Keratinocyte (primary cell): ENCODE results near the gene ZSCAN21. TPM values are rescaled to one million over a fixed set of nuclear protein-coding genes. Genes with fewer than 3 reads are reported as not detected.

Source experiments
- DNase-seq: peaks from one replicate; pipeline ENCODE4 v3.0.0-alpha.2; 2011; ENCODE audit warnings: low read depth, missing footprints, low spot score
- FAIRE-seq: peaks from 2 replicates; lab custom pipeline; 2011; peaks lifted over from hg19 to GRCh38; lab: Jason Lieb, UNC
- H2AFZ ChIP-seq: 2 replicates; pipeline ENCODE4 v1.6.0; 2012; ENCODE audit warnings: low read length, control low read depth, inconsistent platforms; ENCODE audit not compliant: control insufficient read depth
- H3K27ac ChIP-seq: 2 replicates; pipeline ENCODE4 v1.5.1; 2011; ENCODE audit warnings: low read length; ENCODE audit not compliant: control insufficient read depth, insufficient read depth
- H3K27me3 ChIP-seq: 3 replicates; pipeline ENCODE4 v1.6.0; 2011; ENCODE audit warnings: low read length; ENCODE audit not compliant: control insufficient read depth, insufficient read depth; ENCODE audit errors: extremely low read depth
- H3K36me3 ChIP-seq, 2 experiments: 2 replicates in 1 of 2; 3 replicates in 1 of 2; pipeline ENCODE4 v1.5.1; 2011; ENCODE audit warnings: low read length in 2 of 2, mild to moderate bottlenecking in 1 of 2; ENCODE audit not compliant: control insufficient read depth in 2 of 2, insufficient read depth in 2 of 2; ENCODE audit errors: extremely low read depth in 1 of 2
- H3K4me1 ChIP-seq: 3 replicates; pipeline ENCODE4 v1.5.1; 2011; ENCODE audit warnings: low read length; ENCODE audit not compliant: control insufficient read depth, insufficient read depth; ENCODE audit errors: extremely low read depth
- H3K4me2 ChIP-seq: 3 replicates; pipeline ENCODE4 v1.6.0; 2011; ENCODE audit warnings: low read depth, low read length; ENCODE audit not compliant: control insufficient read depth, insufficient read depth; ENCODE audit errors: extremely low read depth
- H3K4me3 ChIP-seq, 3 experiments: fragments of 200-600 bp in 1 of 3; sonication (generic) in 1 of 3; 2 replicates in 2 of 3; 3 replicates in 1 of 3; pipeline ENCODE4 v1.5.1; 2011 to 2016; ENCODE audit warnings: low read length in 3 of 3, mild to moderate bottlenecking in 3 of 3, control low read depth in 2 of 3, inconsistent platforms in 1 of 3, low read depth in 1 of 3, mixed read lengths in 1 of 3, mixed run types in 1 of 3, moderate library complexity in 1 of 3; ENCODE audit not compliant: control insufficient read depth in 2 of 3, insufficient read depth in 2 of 3; ENCODE audit errors: extremely low read depth in 1 of 3
- H3K79me2 ChIP-seq: 2 replicates; pipeline ENCODE4 v1.6.0; 2012; ENCODE audit warnings: low read length; ENCODE audit not compliant: control insufficient read depth, insufficient read depth
- H3K9ac ChIP-seq: 3 replicates; pipeline ENCODE4 v1.6.0; 2011; ENCODE audit warnings: low read length; ENCODE audit not compliant: control insufficient read depth, insufficient read depth; ENCODE audit errors: extremely low read depth
- H3K9me1 ChIP-seq: 3 replicates; pipeline ENCODE4 v1.6.0; 2011; ENCODE audit warnings: low read length; ENCODE audit not compliant: control insufficient read depth, insufficient read depth; ENCODE audit errors: extremely low read depth
- H3K9me3 ChIP-seq: 2 replicates; pipeline ENCODE4 v1.5.1; 2012; ENCODE audit warnings: low read depth, low read length; ENCODE audit not compliant: control insufficient read depth
- H4K20me1 ChIP-seq: 3 replicates; pipeline ENCODE4 v1.6.0; 2011; ENCODE audit warnings: low read length; ENCODE audit not compliant: control insufficient read depth, insufficient read depth; ENCODE audit errors: extremely low read depth
- EZH2 ChIP-seq: IDR thresholded peaks from one replicate; pipeline ENCODE4 v1.6.1; 2012; ENCODE audit warnings: inconsistent platforms, mild to moderate bottlenecking, low read length, moderate library complexity
- dilution Hi-C: fragments of 300-500 bp; cut with MboI; formaldehyde crosslinking; loops from one replicate; pipeline ENCODE4 v1.7.0; 2020; ENCODE audit warnings: low sequenced_read_pairs; ENCODE audit not compliant: extremely low pct_ligation_motif_present
- polyA plus RNA-seq, 5 experiments: library from polyadenylated mRNA; depleted of rRNA in 3 of 5; stranded (reverse) in 3 of 5; stranded (forward) in 1 of 5; unstranded in 1 of 5; fragments of >200 nt; gene quantifications; 1 replicate in 1 of 5; 2 replicates in 3 of 5; 3 replicates in 1 of 5; pipeline versions ENCODE4 v1.2.1 to v1.2.3, GENCODE V29; 2011 to 2012; ENCODE audit warnings: missing spikeins in 2 of 5, low read depth in 1 of 5, low replicate concordance in 1 of 5
- TF ChIP-seq, protein P1 (sequence below), 3 experiments: IDR thresholded peaks in 1 of 3; conservative IDR thresholded peaks in 1 of 3; optimal IDR thresholded peaks in 1 of 3; 2 replicates in 2 of 3; 3 replicates in 1 of 3; pipeline versions ENCODE3 to v1.5.1; 2011; ENCODE audit warnings: low read length in 3 of 3, mild to moderate bottlenecking in 3 of 3, moderate library complexity in 2 of 3, control low read depth in 1 of 3, inconsistent platforms in 1 of 3; ENCODE audit not compliant: insufficient read depth in 2 of 3; ENCODE audit errors: extremely low read depth in 1 of 3

Gene ZSCAN21
- polyA plus RNA-seq, 1 donor (not counting 4 experiments of a cell fraction or from before 2014, with no cell fraction given), result 12.6 TPM

DNA sequence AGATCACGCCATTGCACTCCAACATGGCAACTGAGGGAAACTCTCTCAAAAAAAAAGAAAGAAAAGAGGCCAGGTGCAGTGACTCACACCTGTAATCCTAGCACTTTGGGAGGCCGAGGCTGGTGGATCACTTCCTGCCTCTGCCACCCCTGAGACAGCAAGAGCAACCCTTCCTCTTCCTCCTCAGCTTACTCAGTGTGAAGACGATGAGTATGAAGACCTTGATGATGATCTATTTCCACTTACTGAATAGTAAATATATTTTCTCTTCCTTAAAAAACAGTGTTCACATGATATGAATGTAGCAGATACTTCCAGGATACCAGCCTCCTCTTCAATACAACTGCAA, 36.3 kb upstream of the ZSCAN21 start:
- peak; percentile 61 for FAIRE-seq

DNA sequence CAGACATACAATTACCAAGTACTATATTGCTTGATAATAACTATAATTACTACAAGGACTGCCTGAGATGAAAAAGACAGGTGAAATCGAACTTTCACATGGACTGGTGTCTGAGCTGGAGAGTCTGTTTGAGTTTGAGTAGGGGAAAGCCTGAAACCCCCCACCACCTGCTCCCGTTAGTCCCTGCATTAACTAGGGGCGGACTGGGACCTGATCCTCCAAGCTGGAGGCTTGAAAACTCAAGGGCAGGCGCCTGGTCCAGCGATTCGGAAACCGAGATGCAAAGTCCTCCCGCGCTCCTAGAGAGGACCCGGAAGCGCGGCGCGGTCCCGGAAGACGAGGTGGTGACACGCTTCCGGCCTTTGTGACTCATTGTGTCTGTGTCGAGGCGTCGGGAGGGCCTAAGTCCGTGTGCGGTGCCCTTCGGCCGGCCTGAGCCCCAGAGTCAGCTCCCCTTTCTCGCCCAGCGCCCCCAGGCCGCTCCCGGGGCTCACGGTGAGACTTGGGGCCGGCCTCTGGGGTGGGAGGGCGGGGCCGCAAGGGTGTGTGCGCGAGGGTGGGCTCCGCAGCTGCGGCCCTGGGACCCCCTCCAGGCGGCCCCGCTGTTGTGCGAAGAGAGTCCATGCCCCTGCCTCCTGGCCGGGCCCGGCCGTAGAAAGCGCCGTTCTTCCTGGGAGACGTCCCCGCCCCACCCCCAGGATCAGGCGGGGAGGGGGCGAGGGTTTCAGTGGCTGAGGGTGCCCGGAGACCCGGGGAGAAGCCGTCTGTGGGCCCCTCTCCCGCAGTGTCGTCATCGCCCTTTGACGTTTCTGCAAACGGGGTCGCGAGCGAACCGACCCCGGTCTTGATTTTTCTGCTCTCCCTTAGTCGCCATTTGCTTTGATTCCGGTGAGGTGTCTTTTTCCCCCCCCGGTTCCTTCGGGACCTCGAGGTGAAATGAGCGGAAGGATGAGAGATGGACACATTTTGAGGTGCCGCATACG, 34.1 kb upstream of the ZSCAN21 start, which contains the start of gene ZKSCAN1:
Gene ZKSCAN1 (plus strand): TSS at position 365 of the 983 bp plus-strand sequence. CDS start 7,911 bp downstream, outside the sequence.
- FAIRE-seq, result peak; percentile 20
- peak within 1 kb of the TSS; percentile 91 for H3K27ac ChIP-seq
- H4K20me1 ChIP-seq, result no peaks in the 10 kb centered on the region
- peak within 1 kb of the TSS; percentile 82 for H3K4me2 ChIP-seq
- peak within 1 kb of the TSS; percentile 87 to 100 (median 97) for H3K4me3 ChIP-seq
- peak within 1 kb of the TSS; percentile 91 for H2AFZ ChIP-seq
- peaks cover 6 to 7% of the 10 kb centered on the region in 2 experiments for H3K36me3 ChIP-seq
- DNase-seq, result peak; percentile 73
- TF ChIP-seq, protein P1, sequence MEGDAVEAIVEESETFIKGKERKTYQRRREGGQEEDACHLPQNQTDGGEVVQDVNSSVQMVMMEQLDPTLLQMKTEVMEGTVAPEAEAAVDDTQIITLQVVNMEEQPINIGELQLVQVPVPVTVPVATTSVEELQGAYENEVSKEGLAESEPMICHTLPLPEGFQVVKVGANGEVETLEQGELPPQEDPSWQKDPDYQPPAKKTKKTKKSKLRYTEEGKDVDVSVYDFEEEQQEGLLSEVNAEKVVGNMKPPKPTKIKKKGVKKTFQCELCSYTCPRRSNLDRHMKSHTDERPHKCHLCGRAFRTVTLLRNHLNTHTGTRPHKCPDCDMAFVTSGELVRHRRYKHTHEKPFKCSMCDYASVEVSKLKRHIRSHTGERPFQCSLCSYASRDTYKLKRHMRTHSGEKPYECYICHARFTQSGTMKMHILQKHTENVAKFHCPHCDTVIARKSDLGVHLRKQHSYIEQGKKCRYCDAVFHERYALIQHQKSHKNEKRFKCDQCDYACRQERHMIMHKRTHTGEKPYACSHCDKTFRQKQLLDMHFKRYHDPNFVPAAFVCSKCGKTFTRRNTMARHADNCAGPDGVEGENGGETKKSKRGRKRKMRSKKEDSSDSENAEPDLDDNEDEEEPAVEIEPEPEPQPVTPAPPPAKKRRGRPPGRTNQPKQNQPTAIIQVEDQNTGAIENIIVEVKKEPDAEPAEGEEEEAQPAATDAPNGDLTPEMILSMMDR (optimal IDR thresholded peaks at IDR 0.05 in 1 of 3, IDR thresholded peaks at IDR 0.05 in 1 of 3, conservative IDR thresholded peaks at IDR 0.05 in 1 of 3; ENCODE audit: extremely low read depth in 1 of 3, insufficient read depth in 2 of 3, low read length in 3 of 3), result no peak
- TF ChIP-seq EZH2, result no peak
- H3K9me3 ChIP-seq, result no peaks in the 10 kb centered on the region
- H3K4me1 ChIP-seq, result peaks cover 32% of the 10 kb centered on the region
- peak within 1 kb of the TSS; percentile 97 for H3K9ac ChIP-seq
- H3K79me2 ChIP-seq, result peaks cover 51% of the 10 kb centered on the region
- dilution Hi-C loops, result no loop called here
- H3K27me3 ChIP-seq, result no peaks in the 10 kb centered on the region
- no peaks in the 10 kb centered on the region for H3K9me1 ChIP-seq

More for the DNA sequence above, 36.3 kb upstream of the ZSCAN21 start:
- peaks cover 29% of the 10 kb centered on the region for H3K79me2 ChIP-seq
- H3K4me3 ChIP-seq, result no peak overlapping the region
- H3K27ac ChIP-seq, result peak overlapping the region; percentile 31
- no peak for TF ChIP-seq EZH2
- TF ChIP-seq, protein P1 (optimal IDR thresholded peaks at IDR 0.05 in 1 of 3, IDR thresholded peaks at IDR 0.05 in 1 of 3, conservative IDR thresholded peaks at IDR 0.05 in 1 of 3; ENCODE audit: extremely low read depth in 1 of 3, insufficient read depth in 2 of 3, low read length in 3 of 3), result no peak
- peak overlapping the region; percentile 61 for H2AFZ ChIP-seq
- H3K9ac ChIP-seq, result no peak overlapping the region
- H3K4me2 ChIP-seq, result peak overlapping the region; percentile 9
- dilution Hi-C loops, result no loop called here
- H3K9me1 ChIP-seq, result no peaks in the 10 kb centered on the region
- H4K20me1 ChIP-seq, result no peaks in the 10 kb centered on the region
- no peak for DNase-seq
- H3K36me3 ChIP-seq, result no peaks in the 10 kb centered on the region
- peaks cover 32% of the 10 kb centered on the region for H3K4me1 ChIP-seq
- H3K27me3 ChIP-seq, result no peaks in the 10 kb centered on the region
- no peaks in the 10 kb centered on the region for H3K9me3 ChIP-seq
